ENCODE results near the gene CLDN25. TPM values are rescaled to one million over a fixed set of nuclear protein-coding genes. Genes with fewer than 3 reads are reported as not detected.

Gene CLDN25
- total and polyA plus RNA-seq, 2 experiments from 2014 or later: not detected

DNA sequence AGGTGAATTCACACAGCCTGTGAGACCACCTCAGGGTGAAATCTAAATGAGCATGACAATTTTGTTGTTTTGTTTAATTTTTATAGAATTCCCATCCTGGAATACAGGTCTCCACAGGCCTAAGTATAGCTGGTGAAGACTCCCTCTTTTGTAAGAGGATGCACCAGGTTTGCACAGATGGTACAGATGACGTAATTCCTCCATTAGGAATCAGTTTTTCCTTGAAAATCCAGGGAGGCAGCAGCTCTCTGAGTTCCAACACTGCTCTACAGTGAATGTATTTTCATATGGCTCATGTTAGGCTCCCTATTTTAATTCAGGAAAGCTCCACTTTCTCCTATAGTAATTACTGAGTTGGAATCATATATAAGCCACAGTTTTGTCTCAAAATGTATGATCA is 48.6 kb downstream of the CLDN25 start:
- Mint-ChIP-seq H3K27ac (no peak overlapping the region), H3K9me3 (no peaks in the 10 kb centered on the region; the same call in 2 of the 3 replicates), H3K36me3 (ENCODE audit: low read depth) (peaks cover 84% of the 10 kb centered on the region), H3K4me1 (no peaks in the 10 kb centered on the region), H3K4me3 (no peak overlapping the region), H3K27me3 (ENCODE audit: insufficient read depth, low read depth, poor library complexity) (no peaks in the 10 kb centered on the region)
- no peaks in the 10 kb centered on the region for H3K4me1 ChIP-seq (ENCODE audit: insufficient read depth)
- H3K9me2 ChIP-seq (ENCODE audit: insufficient read depth): no peaks in the 10 kb centered on the region
- no peak overlapping the region for H3K27ac ChIP-seq (ENCODE audit: low read depth)
- no peak overlapping the region for H3K4me3 ChIP-seq
- TF ChIP-seq, protein P1, sequence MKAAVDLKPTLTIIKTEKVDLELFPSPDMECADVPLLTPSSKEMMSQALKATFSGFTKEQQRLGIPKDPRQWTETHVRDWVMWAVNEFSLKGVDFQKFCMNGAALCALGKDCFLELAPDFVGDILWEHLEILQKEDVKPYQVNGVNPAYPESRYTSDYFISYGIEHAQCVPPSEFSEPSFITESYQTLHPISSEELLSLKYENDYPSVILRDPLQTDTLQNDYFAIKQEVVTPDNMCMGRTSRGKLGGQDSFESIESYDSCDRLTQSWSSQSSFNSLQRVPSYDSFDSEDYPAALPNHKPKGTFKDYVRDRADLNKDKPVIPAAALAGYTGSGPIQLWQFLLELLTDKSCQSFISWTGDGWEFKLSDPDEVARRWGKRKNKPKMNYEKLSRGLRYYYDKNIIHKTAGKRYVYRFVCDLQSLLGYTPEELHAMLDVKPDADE (IDR thresholded peaks at IDR 0.05): no peak
- TF ChIP-seq POLR2AphosphoS5 (IDR thresholded peaks at IDR 0.05; ENCODE audit: low read depth) (no peak), JUNB (IDR thresholded peaks at IDR 0.05; ENCODE audit: unreplicated experiment) (no peak), STAT1 (IDR thresholded peaks at IDR 0.05; ENCODE audit: unreplicated experiment) (no peak), EZH2phosphoT487 (IDR thresholded peaks at IDR 0.05; ENCODE audit: unreplicated experiment) (no peak), EZH2 (IDR thresholded peaks at IDR 0.05; ENCODE audit: low read depth, unreplicated experiment) (no peak)
- no peaks in the 10 kb centered on the region for H3K27me3 ChIP-seq (ENCODE audit: insufficient read depth)
- H3K36me3 ChIP-seq (ENCODE audit: insufficient read depth): peaks cover 64% of the 10 kb centered on the region
- no peaks in the 10 kb centered on the region for H3F3A ChIP-seq (replicated peaks; ENCODE audit: low read depth)
- ATAC-seq: no peak
- DNase-seq (ENCODE audit: low spot score): no peak
- 0 out of 2 replicates have a peak, but pooled peaks cover 3% of the 10 kb centered on the region for H4K20me1 ChIP-seq (replicated peaks; ENCODE audit: insufficient read depth)
- H3K4me2 ChIP-seq: no peak overlapping the region
- H2AFZ ChIP-seq: no peak overlapping the region
- H3K79me2 ChIP-seq (replicated peaks; ENCODE audit: insufficient read depth): peaks cover 18% of the 10 kb centered on the region

DNA sequence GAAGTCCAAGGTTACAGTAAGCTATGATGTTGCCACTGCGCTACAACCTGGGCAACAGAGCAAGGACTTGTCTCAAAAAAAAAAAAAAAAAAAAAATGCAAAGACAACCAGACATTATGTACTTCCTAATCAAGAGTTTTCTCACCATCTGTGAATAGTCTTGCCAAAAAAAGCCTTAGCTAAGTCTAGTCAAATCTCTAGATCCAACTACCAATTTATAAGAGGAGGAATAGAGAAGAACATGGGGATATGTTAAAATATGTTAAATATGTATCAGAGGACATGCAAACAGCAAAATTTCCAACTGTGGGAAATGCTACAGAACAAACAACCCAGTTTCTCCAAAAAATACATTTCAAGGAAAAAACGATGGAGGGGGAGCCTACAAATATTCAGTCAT is 50.2 kb downstream of the CLDN25 start:
- Histone ChIP-seq H3K27me3 (ENCODE audit: insufficient read depth) (no peaks in the 10 kb centered on the region), H3K4me3 (no peak overlapping the region), H3F3A (replicated peaks; ENCODE audit: low read depth) (no peaks in the 10 kb centered on the region), H2AFZ (no peak overlapping the region), H3K79me2 (replicated peaks; ENCODE audit: insufficient read depth) (peaks cover 29% of the 10 kb centered on the region), H3K4me2 (no peak overlapping the region), H3K36me3 (ENCODE audit: insufficient read depth) (peaks cover 62% of the 10 kb centered on the region), H3K27ac (ENCODE audit: low read depth) (no peak overlapping the region), H3K9me2 (ENCODE audit: insufficient read depth) (no peaks in the 10 kb centered on the region), H3K4me1 (ENCODE audit: insufficient read depth) (no peaks in the 10 kb centered on the region), H4K20me1 (replicated peaks; ENCODE audit: insufficient read depth) (peaks cover 7% of the 10 kb centered on the region; the same call in 1 of the 2 replicates)
- Mint-ChIP-seq H3K4me3 (no peak overlapping the region), H3K9me3 (no peaks in the 10 kb centered on the region; the same call in 2 of the 3 replicates), H3K27me3 (ENCODE audit: insufficient read depth, low read depth, poor library complexity) (no peaks in the 10 kb centered on the region), H3K36me3 (ENCODE audit: low read depth) (peaks cover 83% of the 10 kb centered on the region), H3K4me1 (no peaks in the 10 kb centered on the region), H3K27ac (0 out of 2 replicates have a peak overlapping the region, but pooled peaks have one; percentile 27)
- ATAC-seq (no peak), DNase-seq (ENCODE audit: low spot score) (no peak)
- no peak for TF ChIP-seq EZH2phosphoT487 (IDR thresholded peaks at IDR 0.05; ENCODE audit: unreplicated experiment)
- TF ChIP-seq, protein P2, sequence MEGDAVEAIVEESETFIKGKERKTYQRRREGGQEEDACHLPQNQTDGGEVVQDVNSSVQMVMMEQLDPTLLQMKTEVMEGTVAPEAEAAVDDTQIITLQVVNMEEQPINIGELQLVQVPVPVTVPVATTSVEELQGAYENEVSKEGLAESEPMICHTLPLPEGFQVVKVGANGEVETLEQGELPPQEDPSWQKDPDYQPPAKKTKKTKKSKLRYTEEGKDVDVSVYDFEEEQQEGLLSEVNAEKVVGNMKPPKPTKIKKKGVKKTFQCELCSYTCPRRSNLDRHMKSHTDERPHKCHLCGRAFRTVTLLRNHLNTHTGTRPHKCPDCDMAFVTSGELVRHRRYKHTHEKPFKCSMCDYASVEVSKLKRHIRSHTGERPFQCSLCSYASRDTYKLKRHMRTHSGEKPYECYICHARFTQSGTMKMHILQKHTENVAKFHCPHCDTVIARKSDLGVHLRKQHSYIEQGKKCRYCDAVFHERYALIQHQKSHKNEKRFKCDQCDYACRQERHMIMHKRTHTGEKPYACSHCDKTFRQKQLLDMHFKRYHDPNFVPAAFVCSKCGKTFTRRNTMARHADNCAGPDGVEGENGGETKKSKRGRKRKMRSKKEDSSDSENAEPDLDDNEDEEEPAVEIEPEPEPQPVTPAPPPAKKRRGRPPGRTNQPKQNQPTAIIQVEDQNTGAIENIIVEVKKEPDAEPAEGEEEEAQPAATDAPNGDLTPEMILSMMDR (conservative IDR thresholded peaks at IDR 0.05; ENCODE audit: low read depth in 2 of 2): no peak
- TF ChIP-seq, protein P1 (IDR thresholded peaks at IDR 0.05): no peak
- TF ChIP-seq JUNB (IDR thresholded peaks at IDR 0.05; ENCODE audit: unreplicated experiment): no peak
- TF ChIP-seq ZNF331 (CRISPR knock-in tag; IDR thresholded peaks at IDR 0.05; ENCODE audit: low read depth): no peak
- no peak for TF ChIP-seq POLR2AphosphoS5 (IDR thresholded peaks at IDR 0.05; ENCODE audit: low read depth)
- TF ChIP-seq, protein P3, sequence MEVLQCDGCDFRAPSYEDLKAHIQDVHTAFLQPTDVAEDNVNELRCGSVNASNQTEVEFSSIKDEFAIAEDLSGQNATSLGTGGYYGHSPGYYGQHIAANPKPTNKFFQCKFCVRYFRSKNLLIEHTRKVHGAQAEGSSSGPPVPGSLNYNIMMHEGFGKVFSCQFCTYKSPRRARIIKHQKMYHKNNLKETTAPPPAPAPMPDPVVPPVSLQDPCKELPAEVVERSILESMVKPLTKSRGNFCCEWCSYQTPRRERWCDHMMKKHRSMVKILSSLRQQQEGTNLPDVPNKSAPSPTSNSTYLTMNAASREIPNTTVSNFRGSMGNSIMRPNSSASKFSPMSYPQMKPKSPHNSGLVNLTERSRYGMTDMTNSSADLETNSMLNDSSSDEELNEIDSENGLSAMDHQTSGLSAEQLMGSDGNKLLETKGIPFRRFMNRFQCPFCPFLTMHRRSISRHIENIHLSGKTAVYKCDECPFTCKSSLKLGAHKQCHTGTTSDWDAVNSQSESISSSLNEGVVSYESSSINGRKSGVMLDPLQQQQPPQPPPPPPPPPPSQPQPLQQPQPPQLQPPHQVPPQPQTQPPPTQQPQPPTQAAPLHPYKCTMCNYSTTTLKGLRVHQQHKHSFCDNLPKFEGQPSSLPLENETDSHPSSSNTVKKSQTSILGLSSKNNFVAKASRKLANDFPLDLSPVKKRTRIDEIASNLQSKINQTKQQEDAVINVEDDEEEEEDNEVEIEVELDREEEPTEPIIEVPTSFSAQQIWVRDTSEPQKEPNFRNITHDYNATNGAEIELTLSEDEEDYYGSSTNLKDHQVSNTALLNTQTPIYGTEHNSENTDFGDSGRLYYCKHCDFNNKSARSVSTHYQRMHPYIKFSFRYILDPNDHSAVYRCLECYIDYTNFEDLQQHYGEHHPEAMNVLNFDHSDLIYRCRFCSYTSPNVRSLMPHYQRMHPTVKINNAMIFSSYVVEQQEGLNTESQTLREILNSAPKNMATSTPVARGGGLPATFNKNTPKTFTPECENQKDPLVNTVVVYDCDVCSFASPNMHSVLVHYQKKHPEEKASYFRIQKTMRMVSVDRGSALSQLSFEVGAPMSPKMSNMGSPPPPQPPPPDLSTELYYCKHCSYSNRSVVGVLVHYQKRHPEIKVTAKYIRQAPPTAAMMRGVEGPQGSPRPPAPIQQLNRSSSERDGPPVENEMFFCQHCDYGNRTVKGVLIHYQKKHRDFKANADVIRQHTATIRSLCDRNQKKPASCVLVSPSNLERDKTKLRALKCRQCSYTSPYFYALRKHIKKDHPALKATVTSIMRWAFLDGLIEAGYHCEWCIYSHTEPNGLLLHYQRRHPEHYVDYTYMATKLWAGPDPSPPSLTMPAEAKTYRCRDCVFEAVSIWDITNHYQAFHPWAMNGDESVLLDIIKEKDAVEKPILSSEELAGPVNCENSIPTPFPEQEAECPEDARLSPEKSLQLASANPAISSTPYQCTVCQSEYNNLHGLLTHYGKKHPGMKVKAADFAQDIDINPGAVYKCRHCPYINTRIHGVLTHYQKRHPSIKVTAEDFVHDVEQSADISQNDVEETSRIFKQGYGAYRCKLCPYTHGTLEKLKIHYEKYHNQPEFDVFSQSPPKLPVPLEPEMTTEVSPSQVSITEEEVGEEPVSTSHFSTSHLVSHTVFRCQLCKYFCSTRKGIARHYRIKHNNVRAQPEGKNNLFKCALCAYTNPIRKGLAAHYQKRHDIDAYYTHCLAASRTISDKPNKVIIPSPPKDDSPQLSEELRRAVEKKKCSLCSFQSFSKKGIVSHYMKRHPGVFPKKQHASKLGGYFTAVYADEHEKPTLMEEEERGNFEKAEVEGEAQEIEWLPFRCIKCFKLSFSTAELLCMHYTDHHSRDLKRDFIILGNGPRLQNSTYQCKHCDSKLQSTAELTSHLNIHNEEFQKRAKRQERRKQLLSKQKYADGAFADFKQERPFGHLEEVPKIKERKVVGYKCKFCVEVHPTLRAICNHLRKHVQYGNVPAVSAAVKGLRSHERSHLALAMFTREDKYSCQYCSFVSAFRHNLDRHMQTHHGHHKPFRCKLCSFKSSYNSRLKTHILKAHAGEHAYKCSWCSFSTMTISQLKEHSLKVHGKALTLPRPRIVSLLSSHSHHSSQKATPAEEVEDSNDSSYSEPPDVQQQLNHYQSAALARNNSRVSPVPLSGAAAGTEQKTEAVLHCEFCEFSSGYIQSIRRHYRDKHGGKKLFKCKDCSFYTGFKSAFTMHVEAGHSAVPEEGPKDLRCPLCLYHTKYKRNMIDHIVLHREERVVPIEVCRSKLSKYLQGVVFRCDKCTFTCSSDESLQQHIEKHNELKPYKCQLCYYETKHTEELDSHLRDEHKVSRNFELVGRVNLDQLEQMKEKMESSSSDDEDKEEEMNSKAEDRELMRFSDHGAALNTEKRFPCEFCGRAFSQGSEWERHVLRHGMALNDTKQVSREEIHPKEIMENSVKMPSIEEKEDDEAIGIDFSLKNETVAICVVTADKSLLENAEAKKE (CRISPR knock-in tag; IDR thresholded peaks at IDR 0.05): no peak
- TF ChIP-seq EZH2 (IDR thresholded peaks at IDR 0.05; ENCODE audit: low read depth, unreplicated experiment): no peak
- TF ChIP-seq CREB1 (CRISPR knock-in tag; IDR thresholded peaks at IDR 0.05; ENCODE audit: low read depth): no peak
- TF ChIP-seq STAT1 (IDR thresholded peaks at IDR 0.05; ENCODE audit: unreplicated experiment): no peak
- no peak for TF ChIP-seq NANOG (IDR thresholded peaks at IDR 0.05; ENCODE audit: borderline replicate concordance)

All from GM23338 (cell line).